IMR-90 (cell line): ENCODE results near the gene MYH10. TPM values are rescaled to one million over a fixed set of nuclear protein-coding genes. Genes with fewer than 3 reads are reported as not detected.

Experiments used
- ATAC-seq: fragments of 200-7000 bp; cut with Tn5 transposase; 2 replicates; pipeline ENCODE4 v1.9.1; 2020; ENCODE audit warnings: low read depth, mild to moderate bottlenecking, moderate library complexity
- BruUV-seq: library from RNA; stranded (reverse); fragments of 400-500 nt; replicated peaks from 2 replicates; lab custom pipeline; 2021; lab: Mats Ljungman, UMichigan
- CTCF ChIA-PET: fragments of 300-600 bp; formaldehyde crosslinking; extraction: SDS; loops from one replicate; lab custom pipeline; 2021; ENCODE audit warnings: antibody characterized with exemption; lab: Yijun Ruan, JAX
- POLR2A ChIA-PET: fragments of 300-600 bp; sonication (Branson Sonifier 250); formaldehyde crosslinking; loops from one replicate; lab custom pipeline; 2022; ENCODE audit warnings: antibody characterized with exemption; ENCODE audit not compliant: unreplicated experiment; lab: Charles Lee
- DNase-seq: peaks from one replicate; pipeline ENCODE4 v3.0.0; 2013
- H2AFZ ChIP-seq: replicated peaks from 2 replicates; pipeline ENCODE3; 2013; ENCODE audit warnings: low read length, mild to moderate bottlenecking; ENCODE audit not compliant: poor library complexity
- H2AK5ac ChIP-seq: 2 replicates; pipeline ENCODE4 v1.6.1; 2013; ENCODE audit warnings: low read depth, low read length, inconsistent platforms
- H2AK9ac ChIP-seq: replicated peaks from 2 replicates; pipeline ENCODE3; 2013; ENCODE audit warnings: mild to moderate bottlenecking, low read depth, low read length, moderate library complexity; ENCODE audit not compliant: poor library complexity
- H2BK120ac ChIP-seq: 2 replicates; pipeline ENCODE4 v1.6.1; 2013; ENCODE audit warnings: low read depth, low read length, inconsistent platforms
- H2BK15ac ChIP-seq: 3 replicates; pipeline ENCODE4 v1.6.1; 2013; ENCODE audit warnings: low read depth, low read length, inconsistent platforms
- H2BK20ac ChIP-seq: 2 replicates; pipeline ENCODE4 v1.6.1; 2013; ENCODE audit warnings: low read depth, mild to moderate bottlenecking, inconsistent platforms, low read length, moderate library complexity
- H2BK5ac ChIP-seq: 2 replicates; pipeline ENCODE4 v1.6.1; 2013; ENCODE audit warnings: mild to moderate bottlenecking, low read depth, low read length, inconsistent platforms; ENCODE audit not compliant: poor library complexity, severe bottlenecking
- H3K14ac ChIP-seq: replicated peaks from 2 replicates; pipeline ENCODE4 v1.6.1; 2013; ENCODE audit warnings: low read depth, low read length, inconsistent platforms
- H3K18ac ChIP-seq: 2 replicates; pipeline ENCODE4 v1.6.1; 2013; ENCODE audit warnings: low read depth, low read length, control low read depth
- H3K23ac ChIP-seq: 2 replicates; pipeline ENCODE4 v1.6.1; 2013; ENCODE audit warnings: low read depth, low read length, inconsistent platforms
- H3K27ac ChIP-seq: 2 replicates; pipeline ENCODE4 v1.5.1; 2013; ENCODE audit warnings: mild to moderate bottlenecking, control low read depth, low read length; ENCODE audit not compliant: insufficient read depth
- H3K27me3 ChIP-seq: 2 replicates; pipeline ENCODE4 v1.6.1; 2013; ENCODE audit warnings: low read length; ENCODE audit not compliant: control insufficient read depth, insufficient read depth
- H3K36me3 ChIP-seq: 2 replicates; pipeline ENCODE4 v1.6.1; 2013; ENCODE audit warnings: low read length, mixed read lengths; ENCODE audit not compliant: control insufficient read depth, insufficient read depth
- H3K4ac ChIP-seq: 2 replicates; pipeline ENCODE4 v1.6.1; 2013; ENCODE audit warnings: low read depth, low read length, inconsistent platforms
- H3K4me1 ChIP-seq: 2 replicates; pipeline ENCODE4 v1.6.1; 2013; ENCODE audit warnings: low read length, mixed read lengths; ENCODE audit not compliant: control insufficient read depth, insufficient read depth
- H3K4me2 ChIP-seq: 2 replicates; pipeline ENCODE4 v1.6.1; 2013; ENCODE audit warnings: low read depth, mild to moderate bottlenecking, control low read depth, low read length, moderate library complexity
- H3K4me3 ChIP-seq: 2 replicates; pipeline ENCODE4 v1.5.1; 2013; ENCODE audit warnings: low read depth, mild to moderate bottlenecking, control low read depth, low read length, moderate library complexity; ENCODE audit not compliant: insufficient read depth
- H3K56ac ChIP-seq: 2 replicates; pipeline ENCODE4 v1.6.1; 2013; ENCODE audit warnings: low read length, inconsistent platforms; ENCODE audit not compliant: insufficient read depth; ENCODE audit errors: extremely low read depth
- H3K79me1 ChIP-seq, 2 experiments: 2 replicates each; pipeline ENCODE4 v1.6.1; 2013; ENCODE audit warnings: low read length in 2 of 2, inconsistent platforms in 1 of 2, low read depth in 1 of 2
- H3K9ac ChIP-seq: 2 replicates; pipeline ENCODE4 v1.6.1; 2013; ENCODE audit warnings: low read depth, low read length, control low read depth
- H3K9me1 ChIP-seq: 2 replicates; pipeline ENCODE4 v1.6.1; 2013; ENCODE audit warnings: low read length, inconsistent platforms; ENCODE audit not compliant: insufficient read depth
- H3K9me3 ChIP-seq: 2 replicates; pipeline ENCODE4 v1.6.1; 2013; ENCODE audit warnings: low read length; ENCODE audit not compliant: control insufficient read depth, insufficient read depth
- H4K20me1 ChIP-seq: 2 replicates; pipeline ENCODE4 v1.6.1; 2013; ENCODE audit warnings: low read length, inconsistent platforms; ENCODE audit not compliant: insufficient read depth
- H4K5ac ChIP-seq: 2 replicates; pipeline ENCODE4 v1.6.1; 2013; ENCODE audit warnings: mild to moderate bottlenecking, low read depth, low read length, control low read depth
- H4K8ac ChIP-seq, 2 experiments: 2 replicates each; pipeline ENCODE4 v1.6.1; 2013; ENCODE audit warnings: low read depth in 2 of 2, low read length in 2 of 2, control low read depth in 1 of 2, inconsistent platforms in 1 of 2
- H4K91ac ChIP-seq: 2 replicates; pipeline ENCODE4 v1.6.1; 2013; ENCODE audit warnings: low read depth, low read length, inconsistent platforms; ENCODE audit not compliant: insufficient read depth
- BHLHE40 ChIP-seq: fragments of 150-350 bp; IDR thresholded peaks from 2 replicates; pipeline ENCODE4 v1.6.1; 2016; ENCODE audit warnings: mild to moderate bottlenecking, low read depth, low read length
- CEBPB ChIP-seq: IDR thresholded peaks from 2 replicates; pipeline ENCODE4 v1.6.1; 2012; ENCODE audit warnings: low read depth, low read length, improper control_type of control experiment
- CHD1 ChIP-seq: IDR thresholded peaks from 2 replicates; pipeline ENCODE4 v1.6.1; 2012; ENCODE audit warnings: low read depth, low read length, improper control_type of control experiment
- FOS ChIP-seq: fragments of 150-350 bp; IDR thresholded peaks from 2 replicates; pipeline ENCODE4 v1.6.1; 2016; ENCODE audit warnings: low read depth, low read length
- MAFK ChIP-seq: IDR thresholded peaks from 2 replicates; pipeline ENCODE4 v1.6.1; 2012; ENCODE audit warnings: low read depth, low read length, improper control_type of control experiment
- MAZ ChIP-seq: IDR thresholded peaks from 2 replicates; pipeline ENCODE4 v1.6.1; 2012; ENCODE audit warnings: low read depth, mild to moderate bottlenecking, low read length, improper control_type of control experiment, moderate library complexity, borderline replicate concordance
- MXI1 ChIP-seq: IDR thresholded peaks from 2 replicates; pipeline ENCODE4 v1.6.1; 2012; ENCODE audit warnings: low read depth, mild to moderate bottlenecking, low read length, moderate library complexity, borderline replicate concordance
- NFE2L2 ChIP-seq: fragments of 150-350 bp; IDR thresholded peaks from 2 replicates; pipeline ENCODE4 v1.6.1; 2016; ENCODE audit warnings: low read depth, mild to moderate bottlenecking, low read length
- POLR2A ChIP-seq: IDR thresholded peaks from 2 replicates; pipeline ENCODE4 v1.6.1; 2012; ENCODE audit warnings: mild to moderate bottlenecking, low read depth, low read length
- RAD21 ChIP-seq: IDR thresholded peaks from 2 replicates; pipeline ENCODE4 v1.6.1; 2012; ENCODE audit warnings: low read length, improper control_type of control experiment
- RCOR1 ChIP-seq: IDR thresholded peaks from 2 replicates; pipeline ENCODE4 v1.6.1; 2012; ENCODE audit warnings: mild to moderate bottlenecking, low read length, improper control_type of control experiment; ENCODE audit not compliant: insufficient replicate concordance
- RFX5 ChIP-seq: IDR thresholded peaks from 2 replicates; pipeline ENCODE4 v1.8.0; 2012; ENCODE audit warnings: low read depth, mild to moderate bottlenecking, low read length, moderate library complexity
- SMC3 ChIP-seq: fragments of 150-350 bp; IDR thresholded peaks from 2 replicates; pipeline ENCODE4 v1.6.1; 2016; ENCODE audit warnings: low read depth, mild to moderate bottlenecking, antibody characterized with exemption, low read length, moderate library complexity
- USF2 ChIP-seq: fragments of 150-350 bp; IDR thresholded peaks from 2 replicates; pipeline ENCODE4 v1.6.1; 2017; ENCODE audit warnings: mild to moderate bottlenecking, antibody characterized with exemption, low read length, low read depth
- WGBS, 2 experiments: methylation state at CpG; one replicate each; pipeline versions ENCODE4 v1.1.5 to v1.1.7; 2013; ENCODE audit warnings: missing lambda C conversion rate in 2 of 2; ENCODE audit not compliant: insufficient read length in 1 of 2; ENCODE audit errors: extremely low coverage in 2 of 2; 5-methylcytosine and 5-hydroxymethylcytosine counted together
- dilution Hi-C: fragments of 300-500 bp; cut with HindIII; formaldehyde crosslinking; loops from one replicate; pipeline ENCODE4 v1.14.3; 2018; ENCODE audit warnings: low sequenced_read_pairs; ENCODE audit not compliant: unreplicated experiment
- in situ Hi-C: fragments of 300-500 bp; cut with MboI; formaldehyde crosslinking; loops from 3 replicates; pipeline ENCODE4 v1.14.3; 2019; ENCODE audit warnings: low sequenced_read_pairs, inconsistent platforms, mixed read lengths
- intact Hi-C: fragments of 100-400 bp; cut with micrococcal nuclease; formaldehyde crosslinking; loops from 2 replicates; pipeline ENCODE4 v1.10.0; 2022
- polyA plus RNA-seq, 3 experiments: library from polyadenylated mRNA; depleted of rRNA; stranded (reverse); fragments of >200 nt; gene quantifications; 2 replicates each; pipeline ENCODE4 v1.2.3, GENCODE V29; 2012; ENCODE audit warnings: low replicate concordance in 1 of 3
- total RNA-seq: library from RNA; depleted of rRNA; stranded (reverse); fragments of >200 nt; gene quantifications from 2 replicates; pipeline ENCODE4 v1.2.3, GENCODE V29; 2012
- TF ChIP-seq, protein P1 (sequence below): fragments of 150-350 bp; IDR thresholded peaks from 2 replicates; pipeline ENCODE4 v1.6.1; 2016; ENCODE audit warnings: low read depth, mild to moderate bottlenecking, low read length, moderate library complexity, borderline replicate concordance
- TF ChIP-seq, protein P2 (sequence below): conservative IDR thresholded peaks from 2 replicates; pipeline ENCODE4 v1.5.1; 2012; ENCODE audit warnings: mild to moderate bottlenecking, low read depth, low read length, improper control_type of control experiment

Gene MYH10
- total and polyA plus RNA-seq, 2 of the 4 experiments (the other 2 are of a cell fraction): 71.2 to 95.2 TPM

DNA sequence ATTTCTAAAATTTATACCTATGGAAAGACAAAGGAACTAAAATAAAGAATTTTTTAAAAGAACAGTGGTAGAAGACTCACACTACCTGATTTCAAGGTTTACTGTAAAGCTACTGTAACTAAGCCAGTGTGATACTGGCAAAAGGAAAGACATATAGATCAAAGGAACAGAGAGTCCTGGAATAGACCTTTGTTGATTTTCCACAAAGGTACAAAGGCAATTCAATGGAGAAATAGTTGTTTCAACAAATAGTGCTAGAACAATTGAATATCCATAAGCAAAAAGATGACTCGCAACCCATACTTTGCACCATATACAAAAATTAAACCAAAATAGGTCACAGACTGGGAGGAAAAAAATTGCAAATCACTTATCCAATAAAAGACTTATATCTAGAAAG lies 36.7 kb downstream of the MYH10 start:
- H4K20me1 ChIP-seq: peaks cover 3% of the 10 kb centered on the region
- CTCF ChIA-PET: no interaction called here
- no TSS peak for BruUV-seq

More for the DNA sequence above, 36.7 kb downstream of the MYH10 start:
- no peak overlapping the region for H2BK5ac ChIP-seq
- H3K4ac ChIP-seq: no peak overlapping the region
- no peak overlapping the region for H3K4me3 ChIP-seq
- H3K27me3 ChIP-seq: no peaks in the 10 kb centered on the region
- H3K23ac ChIP-seq: no peak overlapping the region
- H3K27ac ChIP-seq: no peak overlapping the region
- TF ChIP-seq NFE2L2: no peak
- TF ChIP-seq MXI1: no peak
- TF ChIP-seq, protein P1, sequence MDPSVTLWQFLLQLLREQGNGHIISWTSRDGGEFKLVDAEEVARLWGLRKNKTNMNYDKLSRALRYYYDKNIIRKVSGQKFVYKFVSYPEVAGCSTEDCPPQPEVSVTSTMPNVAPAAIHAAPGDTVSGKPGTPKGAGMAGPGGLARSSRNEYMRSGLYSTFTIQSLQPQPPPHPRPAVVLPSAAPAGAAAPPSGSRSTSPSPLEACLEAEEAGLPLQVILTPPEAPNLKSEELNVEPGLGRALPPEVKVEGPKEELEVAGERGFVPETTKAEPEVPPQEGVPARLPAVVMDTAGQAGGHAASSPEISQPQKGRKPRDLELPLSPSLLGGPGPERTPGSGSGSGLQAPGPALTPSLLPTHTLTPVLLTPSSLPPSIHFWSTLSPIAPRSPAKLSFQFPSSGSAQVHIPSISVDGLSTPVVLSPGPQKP: no peak
- TF ChIP-seq BHLHE40: no peak
- TF ChIP-seq, protein P2, sequence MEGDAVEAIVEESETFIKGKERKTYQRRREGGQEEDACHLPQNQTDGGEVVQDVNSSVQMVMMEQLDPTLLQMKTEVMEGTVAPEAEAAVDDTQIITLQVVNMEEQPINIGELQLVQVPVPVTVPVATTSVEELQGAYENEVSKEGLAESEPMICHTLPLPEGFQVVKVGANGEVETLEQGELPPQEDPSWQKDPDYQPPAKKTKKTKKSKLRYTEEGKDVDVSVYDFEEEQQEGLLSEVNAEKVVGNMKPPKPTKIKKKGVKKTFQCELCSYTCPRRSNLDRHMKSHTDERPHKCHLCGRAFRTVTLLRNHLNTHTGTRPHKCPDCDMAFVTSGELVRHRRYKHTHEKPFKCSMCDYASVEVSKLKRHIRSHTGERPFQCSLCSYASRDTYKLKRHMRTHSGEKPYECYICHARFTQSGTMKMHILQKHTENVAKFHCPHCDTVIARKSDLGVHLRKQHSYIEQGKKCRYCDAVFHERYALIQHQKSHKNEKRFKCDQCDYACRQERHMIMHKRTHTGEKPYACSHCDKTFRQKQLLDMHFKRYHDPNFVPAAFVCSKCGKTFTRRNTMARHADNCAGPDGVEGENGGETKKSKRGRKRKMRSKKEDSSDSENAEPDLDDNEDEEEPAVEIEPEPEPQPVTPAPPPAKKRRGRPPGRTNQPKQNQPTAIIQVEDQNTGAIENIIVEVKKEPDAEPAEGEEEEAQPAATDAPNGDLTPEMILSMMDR: no peak
- no peak for TF ChIP-seq CHD1
- TF ChIP-seq SMC3: no peak
- no peak for TF ChIP-seq RCOR1
- no peak for TF ChIP-seq CEBPB
- TF ChIP-seq POLR2A: no peak
- TF ChIP-seq RAD21: no peak
- TF ChIP-seq USF2: no peak
- no peak for TF ChIP-seq FOS
- no peak for TF ChIP-seq MAZ
- TF ChIP-seq RFX5: no peak
- TF ChIP-seq MAFK: no peak
- in situ Hi-C loops (no loop called here), intact Hi-C loops (no loop called here), dilution Hi-C loops (no loop called here)
- no peak overlapping the region for H2AK5ac ChIP-seq
- no peaks in the 10 kb centered on the region for H3K9me3 ChIP-seq
- H3K9ac ChIP-seq: no peak overlapping the region
- H3K36me3 ChIP-seq: peaks cover 9% of the 10 kb centered on the region
- H3K79me1 ChIP-seq: peaks cover 19 to 30% of the 10 kb centered on the region in 2 experiments
- no peaks in the 10 kb centered on the region for H3K4me1 ChIP-seq
- POLR2A ChIA-PET: no interaction called here
- H4K8ac ChIP-seq: no peak overlapping the region
- H2BK20ac ChIP-seq: no peak overlapping the region
- no peak overlapping the region for H3K14ac ChIP-seq
- H4K5ac ChIP-seq: no peak overlapping the region
- no peak overlapping the region for H4K91ac ChIP-seq
- H2AFZ ChIP-seq: no peak overlapping the region
- H2BK15ac ChIP-seq: no peak overlapping the region
- no CpG with 5 or more reads among the region's 1 CpG for WGBS, 2 experiments
- H3K4me2 ChIP-seq: no peak overlapping the region
- ATAC-seq (no peak), DNase-seq (no peak)
- no peak overlapping the region for H3K56ac ChIP-seq
- no peak overlapping the region for H2AK9ac ChIP-seq
- no peaks in the 10 kb centered on the region for H3K9me1 ChIP-seq
- H2BK120ac ChIP-seq: no peak overlapping the region
- no peak overlapping the region for H3K18ac ChIP-seq
